ENCODE results near the gene ACKR3. TPM values are rescaled to one million over a fixed set of nuclear protein-coding genes. Genes with fewer than 3 reads are reported as not detected.

ACKR3 gene
- total and polyA plus RNA-seq, 2 of the 4 experiments (the other 2 are of a cell fraction) = not detected

GRCh38 chr2:236551471-236552211, 18.0 kb upstream of the ACKR3 start:
- Histone ChIP-seq H3K79me1 (ENCODE audit: low read depth in 1 of 2, low read length in 2 of 2) (no peaks in the 10 kb centered on the region), H4K20me1 (ENCODE audit: insufficient read depth, low read length) (no peaks in the 10 kb centered on the region), H3K4ac (ENCODE audit: low read depth, low read length) (no peak overlapping the region), H3K23ac (ENCODE audit: low read depth, low read length) (no peak overlapping the region), H3K4me3 (ENCODE audit: insufficient read depth, low read depth, low read length) (no peak overlapping the region), H2BK15ac (ENCODE audit: low read depth, low read length) (no peak overlapping the region), H3K4me1 (ENCODE audit: control insufficient read depth, insufficient read depth, low read length) (no peaks in the 10 kb centered on the region), H3K4me2 (ENCODE audit: low read depth, low read length) (no peak overlapping the region), H2BK20ac (ENCODE audit: low read depth, low read length) (no peak overlapping the region), H3K9ac (ENCODE audit: low read depth, low read length) (no peak overlapping the region), H2BK5ac (ENCODE audit: low read depth, low read length, poor library complexity, severe bottlenecking) (no peak overlapping the region), H2AK5ac (ENCODE audit: low read depth, low read length) (no peak overlapping the region), H3K18ac (ENCODE audit: low read depth, low read length) (no peak overlapping the region), H2BK120ac (ENCODE audit: low read depth, low read length) (no peak overlapping the region), H3K14ac (replicated peaks; ENCODE audit: low read depth, low read length) (no peak overlapping the region), H3K56ac (ENCODE audit: extremely low read depth, insufficient read depth, low read length) (no peak overlapping the region), H3K27me3 (ENCODE audit: control insufficient read depth, insufficient read depth, low read length) (no peaks in the 10 kb centered on the region; the same call in none of the 2 replicates), H4K5ac (ENCODE audit: low read depth, low read length) (no peak overlapping the region), H4K8ac (ENCODE audit: low read depth in 2 of 2, low read length in 2 of 2) (no peak overlapping the region), H2AFZ (replicated peaks; ENCODE audit: low read length, poor library complexity) (no peak overlapping the region), H3K9me1 (ENCODE audit: insufficient read depth, low read length) (no peaks in the 10 kb centered on the region), H4K91ac (ENCODE audit: insufficient read depth, low read depth, low read length) (no peak overlapping the region), H3K9me3 (ENCODE audit: control insufficient read depth, insufficient read depth, low read length) (peaks cover 6% of the 10 kb centered on the region), H3K27ac (ENCODE audit: insufficient read depth, low read length) (no peak overlapping the region), H2AK9ac (replicated peaks; ENCODE audit: low read depth, low read length, poor library complexity) (no peak overlapping the region), H3K36me3 (ENCODE audit: control insufficient read depth, insufficient read depth, low read length) (no peaks in the 10 kb centered on the region)
- ATAC-seq (ENCODE audit: low read depth) (no peak), DNase-seq (no peak)
- BruUV-seq (replicated peaks) = no TSS peak
- ChIA-PET POLR2A (ENCODE audit: unreplicated experiment) (no interaction called here), CTCF (interaction anchor here (0.7 kb wide), 1 partner anchor 222 kb away, joined by 3 read pairs; no protein-coding TSS in a partner anchor)
- intact Hi-C loops (cut with micrococcal nuclease) (no loop called here), in situ Hi-C loops (cut with MboI; ENCODE audit: low sequenced_read_pairs) (no loop called here), dilution Hi-C loops (cut with HindIII; ENCODE audit: low sequenced_read_pairs, unreplicated experiment) (no loop called here)
- WGBS, 2 experiments (ENCODE audit: extremely low coverage in 2 of 2, insufficient read length in 1 of 2) = 46% methylated on average over 7 of the region's 8 CpGs; no CpG with 5 or more reads in 1 of the 2 experiments
- TF ChIP-seq NFE2L2 (IDR thresholded peaks at IDR 0.05; ENCODE audit: low read depth, low read length) = no peak
- TF ChIP-seq SMC3 (IDR thresholded peaks at IDR 0.05; ENCODE audit: low read depth, low read length) = no peak
- TF ChIP-seq ELK1 (IDR thresholded peaks at IDR 0.05; ENCODE audit: borderline replicate concordance, low read depth, low read length) = no peak
- TF ChIP-seq RFX5 (IDR thresholded peaks at IDR 0.05; ENCODE audit: low read depth, low read length) = no peak
- TF ChIP-seq BHLHE40 (IDR thresholded peaks at IDR 0.05; ENCODE audit: low read depth, low read length) = no peak
- TF ChIP-seq CTCF (conservative IDR thresholded peaks at IDR 0.05; ENCODE audit: low read depth, low read length) = no peak
- no peak for TF ChIP-seq CEBPB (IDR thresholded peaks at IDR 0.05; ENCODE audit: low read depth, low read length)
- TF ChIP-seq MXI1 (IDR thresholded peaks at IDR 0.05; ENCODE audit: borderline replicate concordance, low read depth, low read length) = no peak
- TF ChIP-seq MAFK (IDR thresholded peaks at IDR 0.05; ENCODE audit: low read depth, low read length) = no peak
- no peak for TF ChIP-seq CHD1 (IDR thresholded peaks at IDR 0.05; ENCODE audit: low read depth, low read length)
- TF ChIP-seq USF2 (IDR thresholded peaks at IDR 0.05; ENCODE audit: low read depth, low read length) = no peak
- no peak for TF ChIP-seq POLR2A (IDR thresholded peaks at IDR 0.05; ENCODE audit: low read depth, low read length)
- no peak for TF ChIP-seq RAD21 (IDR thresholded peaks at IDR 0.05; ENCODE audit: low read length)
